AG04449 (cell line): ENCODE results near the gene RANBP17.

Source experiments
- CTCF ChIA-PET: fragments of 350-600 bp; formaldehyde crosslinking; extraction: SDS; loops from one replicate; lab custom pipeline; 2021; ENCODE audit warnings: antibody characterized with exemption; lab: Yijun Ruan, JAX
- POLR2A ChIA-PET: fragments of 400-600, 350-600 bp; formaldehyde crosslinking; extraction: SDS; loops from one replicate; lab custom pipeline; 2020; ENCODE audit warnings: antibody characterized with exemption, inconsistent platforms; lab: Yijun Ruan, JAX
- DNase-seq: peaks from one replicate; pipeline ENCODE4 v3.0.0-alpha.2; 2010; ENCODE audit warnings: low read depth, low spot score
- H3K4me3 ChIP-seq: 2 replicates; pipeline ENCODE4 v1.5.1; 2011; ENCODE audit warnings: low read depth, mild to moderate bottlenecking, control low read depth, low read length
- TF ChIP-seq, protein P1 (sequence below): IDR thresholded peaks from one replicate; pipeline ENCODE4 v1.5.1; 2011; ENCODE audit warnings: mild to moderate bottlenecking, moderate library complexity, low read length, control low read depth, inconsistent platforms; ENCODE audit not compliant: insufficient read depth; ENCODE audit errors: missing control alignments

The RANBP17 gene

DNA sequence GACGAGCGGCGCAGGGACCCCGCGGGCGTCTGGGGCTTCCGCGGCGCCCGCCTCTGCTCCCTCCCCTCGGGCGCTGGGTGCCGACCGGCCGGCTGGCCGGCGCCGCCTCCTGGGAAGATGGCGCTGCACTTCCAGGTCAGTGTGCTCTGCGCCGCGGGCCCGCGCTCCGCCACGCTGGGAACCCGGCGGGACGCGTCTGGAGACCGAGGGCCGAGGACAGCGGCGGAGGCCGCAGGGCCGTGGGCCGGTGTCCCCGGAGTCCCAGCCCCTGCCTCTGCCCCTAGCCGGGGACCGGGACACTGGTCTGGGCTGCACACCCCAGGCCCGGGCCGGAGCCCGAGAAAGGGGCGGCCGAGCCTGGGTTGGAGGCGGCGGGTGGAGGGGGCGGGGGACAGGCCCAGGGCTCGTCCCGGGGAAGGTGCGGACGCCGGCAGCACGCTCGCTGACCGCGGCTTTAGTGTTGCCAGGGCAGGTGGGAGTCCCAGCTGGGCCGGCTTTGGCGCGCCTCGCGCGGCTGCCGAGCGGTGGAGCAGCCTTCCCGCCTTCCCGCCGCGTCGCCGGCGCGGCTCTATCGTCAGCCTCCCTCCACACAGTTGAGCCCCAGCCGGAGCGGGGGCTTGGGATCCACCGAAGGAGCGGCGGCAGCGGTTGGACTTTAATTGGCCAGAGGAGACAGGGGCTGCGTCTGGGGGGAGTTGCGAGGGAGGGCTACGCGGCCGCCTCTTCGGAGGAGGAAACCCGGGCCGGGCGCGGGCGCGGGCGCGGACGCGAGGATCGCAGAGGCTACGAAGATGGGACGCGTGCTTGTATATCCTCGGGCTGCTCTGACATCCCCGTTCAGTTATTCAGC lies at the start of gene RANBP17:
TSS of gene RANBP17 (plus strand) at position 102 of the 850 bp plus-strand sequence.
- TF ChIP-seq, protein P1, sequence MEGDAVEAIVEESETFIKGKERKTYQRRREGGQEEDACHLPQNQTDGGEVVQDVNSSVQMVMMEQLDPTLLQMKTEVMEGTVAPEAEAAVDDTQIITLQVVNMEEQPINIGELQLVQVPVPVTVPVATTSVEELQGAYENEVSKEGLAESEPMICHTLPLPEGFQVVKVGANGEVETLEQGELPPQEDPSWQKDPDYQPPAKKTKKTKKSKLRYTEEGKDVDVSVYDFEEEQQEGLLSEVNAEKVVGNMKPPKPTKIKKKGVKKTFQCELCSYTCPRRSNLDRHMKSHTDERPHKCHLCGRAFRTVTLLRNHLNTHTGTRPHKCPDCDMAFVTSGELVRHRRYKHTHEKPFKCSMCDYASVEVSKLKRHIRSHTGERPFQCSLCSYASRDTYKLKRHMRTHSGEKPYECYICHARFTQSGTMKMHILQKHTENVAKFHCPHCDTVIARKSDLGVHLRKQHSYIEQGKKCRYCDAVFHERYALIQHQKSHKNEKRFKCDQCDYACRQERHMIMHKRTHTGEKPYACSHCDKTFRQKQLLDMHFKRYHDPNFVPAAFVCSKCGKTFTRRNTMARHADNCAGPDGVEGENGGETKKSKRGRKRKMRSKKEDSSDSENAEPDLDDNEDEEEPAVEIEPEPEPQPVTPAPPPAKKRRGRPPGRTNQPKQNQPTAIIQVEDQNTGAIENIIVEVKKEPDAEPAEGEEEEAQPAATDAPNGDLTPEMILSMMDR = peak; percentile 15
- peak within 1 kb of the TSS; percentile 69 for H3K4me3 ChIP-seq
- DNase-seq = no peak
- ChIA-PET CTCF (no interaction called here), POLR2A (no interaction called here)

DNA sequence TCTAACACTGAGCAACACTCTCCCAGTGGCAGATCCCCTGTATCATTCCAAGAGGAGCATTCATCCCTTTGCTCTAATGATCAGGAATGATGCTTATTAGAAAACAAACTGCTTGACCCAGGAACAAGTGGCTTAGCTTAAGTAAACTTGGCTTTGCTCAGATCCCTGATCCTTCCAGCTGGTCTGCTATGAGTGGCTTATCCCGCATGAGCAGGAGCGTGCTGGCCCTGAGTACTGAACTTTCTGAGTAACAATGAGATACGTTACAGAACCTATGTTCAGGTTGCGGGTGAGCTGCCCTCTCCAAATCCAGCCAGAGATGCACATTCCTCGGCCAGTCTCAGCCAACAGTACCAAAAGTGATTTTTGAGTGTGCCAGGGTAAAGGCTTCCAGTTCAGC lies 48.6 kb upstream of the RANBP17 start:
- DNase-seq = no peak
- TF ChIP-seq, protein P1 = no peak
- ChIA-PET POLR2A (no interaction called here), CTCF (interaction anchor here (7.9 kb wide), 1 partner anchor 529 kb away, joined by 69 read pairs; no protein-coding TSS in a partner anchor)
- no peak overlapping the region for H3K4me3 ChIP-seq

DNA sequence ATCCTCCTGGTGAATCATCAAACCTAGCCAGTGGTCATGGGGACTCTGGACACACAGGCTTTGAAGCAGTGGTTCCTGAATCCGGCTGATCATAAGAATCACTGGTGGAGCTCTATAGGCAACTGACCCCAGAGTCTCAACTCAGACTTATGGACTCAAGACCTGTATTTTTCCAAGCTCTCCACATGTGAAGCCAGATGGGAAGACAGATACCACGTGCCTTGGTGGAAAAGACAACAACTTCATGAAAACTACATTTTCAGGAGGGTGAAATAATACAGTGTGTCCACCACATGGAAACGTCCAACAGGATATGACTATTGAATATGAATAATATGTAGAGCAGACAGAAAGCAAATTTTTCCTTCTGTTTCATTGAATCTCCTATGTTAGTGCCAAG lies 44.6 kb upstream of the RANBP17 start:
- CTCF ChIA-PET = interaction anchor here (0.7 to 1.2 kb wide), 3 partner anchors 9 to 525 kb away, joined by 3 to 4 read pairs (median 3); no protein-coding TSS in a partner anchor
- H3K4me3 ChIP-seq = no peak overlapping the region
- TF ChIP-seq, protein P1 = no peak
- POLR2A ChIA-PET = no interaction called here
- no peak for DNase-seq

DNA sequence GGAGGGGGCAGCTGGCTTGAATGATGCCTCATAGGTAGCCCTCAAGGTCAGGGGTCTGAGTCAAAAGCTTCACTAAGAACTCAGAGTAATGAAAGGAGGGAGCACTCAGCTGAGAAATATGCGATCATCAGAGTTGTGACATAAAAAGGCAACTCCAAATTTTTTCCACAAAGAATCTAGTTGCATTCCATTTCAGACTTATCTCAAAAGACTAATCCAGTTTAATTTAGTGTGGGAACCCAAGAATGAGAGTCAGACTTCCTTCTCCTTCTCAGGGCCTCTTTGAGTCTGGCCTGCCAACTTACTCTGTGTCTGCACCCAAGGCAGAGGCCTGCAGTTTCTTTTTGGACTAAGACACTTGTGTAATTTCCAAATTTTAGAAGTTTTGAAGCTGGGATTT lies 43.6 kb upstream of the RANBP17 start:
- DNase-seq = peak; percentile 40
- ChIA-PET POLR2A (no interaction called here), CTCF (interaction anchor here (1.0 kb wide), 1 partner anchor 14 kb away, joined by 3 read pairs; no protein-coding TSS in a partner anchor)
- H3K4me3 ChIP-seq = no peak overlapping the region
- TF ChIP-seq, protein P1 = no peak

DNA sequence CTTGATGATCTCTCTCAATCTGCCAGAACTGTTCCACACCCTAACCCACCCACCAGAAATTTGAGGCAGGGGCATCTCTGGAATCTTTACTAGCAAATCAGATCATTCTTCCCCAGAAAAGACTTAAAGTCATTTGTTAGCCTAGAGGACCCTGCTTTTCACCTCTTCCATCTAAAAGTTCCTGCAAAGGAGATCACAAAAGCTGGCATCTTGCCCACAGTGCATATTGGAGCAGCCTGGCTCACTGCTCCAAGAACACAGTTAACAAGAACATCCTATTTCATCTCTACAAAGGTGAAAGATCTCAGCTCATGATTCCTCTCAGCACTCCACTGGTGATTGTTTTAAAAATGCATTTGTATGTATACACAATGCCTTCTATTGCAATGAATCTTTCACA lies 42.0 kb upstream of the RANBP17 start:
- no peak overlapping the region for H3K4me3 ChIP-seq
- CTCF ChIA-PET = interaction anchor here (0.9 kb wide), 1 partner anchor 10 kb away, joined by 3 read pairs; no protein-coding TSS in a partner anchor
- TF ChIP-seq, protein P1 = no peak
- no peak for DNase-seq
- POLR2A ChIA-PET = no interaction called here

DNA sequence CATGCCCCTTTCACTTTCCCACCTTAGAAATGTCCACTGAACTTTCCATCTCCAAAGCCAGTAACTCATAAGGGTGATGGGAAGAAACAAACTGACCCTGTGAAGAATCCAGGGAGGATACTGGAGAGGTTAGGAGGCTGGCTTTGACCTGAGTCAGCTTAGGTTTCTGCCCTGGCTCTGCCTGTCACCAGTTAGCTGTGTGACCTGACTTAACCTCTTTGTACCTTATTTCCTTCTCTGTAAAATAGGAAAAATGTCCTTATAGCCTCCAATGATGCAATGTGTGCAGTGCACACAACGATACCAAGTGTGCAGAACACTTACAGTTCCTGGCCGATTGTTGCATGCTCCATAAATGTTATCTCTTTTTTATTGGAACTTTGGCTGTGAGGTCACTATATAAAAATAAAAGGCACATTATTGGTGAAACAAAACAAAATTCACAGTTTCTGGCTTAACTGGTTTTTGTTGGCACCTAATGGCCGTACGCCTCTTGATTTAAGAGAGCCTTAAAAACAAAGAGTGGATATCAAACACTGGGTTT lies 40.5 kb upstream of the RANBP17 start:
- H3K4me3 ChIP-seq = no peak overlapping the region
- ChIA-PET POLR2A (no interaction called here), CTCF (no interaction called here)
- TF ChIP-seq, protein P1 = no peak
- DNase-seq = no peak
